ENCODE data around the gene TTBK2. TPM values are rescaled to one million over a fixed set of nuclear protein-coding genes. Genes with fewer than 3 reads are reported as not detected.

TTBK2 gene
- polyA plus RNA-seq, 1 donor from 2014 or later = 15.2 TPM

- no peaks in the 10 kb centered on the region for H3K36me3 ChIP-seq (ENCODE audit: insufficient read depth, low read length)
- no peak overlapping the region for H3K4me2 ChIP-seq (ENCODE audit: low read length)
- H2AFZ ChIP-seq (ENCODE audit: low read depth, low read length) = no peak overlapping the region
- no peaks in the 10 kb centered on the region for H3K9me3 ChIP-seq (ENCODE audit: low read length)
- H3K9ac ChIP-seq (ENCODE audit: low read length) = no peak overlapping the region
- no peaks in the 10 kb centered on the region for H3F3A ChIP-seq (ENCODE audit: insufficient read depth, low read length, poor library complexity, severe bottlenecking)
- H3K27me3 ChIP-seq (ENCODE audit: insufficient read depth, low read depth, low read length) = no peaks in the 10 kb centered on the region
- no peaks in the 10 kb centered on the region for H3K9me2 ChIP-seq (ENCODE audit: insufficient read depth, low read length)
- no peak overlapping the region for H3K4me3 ChIP-seq (ENCODE audit: low read length)
- H3K79me2 ChIP-seq (replicated peaks; ENCODE audit: insufficient read depth, low read length) = no peaks in the 10 kb centered on the region
- no peak for TF ChIP-seq POLR2AphosphoS5 (IDR thresholded peaks at IDR 0.05)
- TF ChIP-seq MXI1 (conservative IDR thresholded peaks at IDR 0.05; ENCODE audit: poor library complexity, severe bottlenecking) = no peak
- no peak for TF ChIP-seq CTCF (IDR thresholded peaks at IDR 0.05; ENCODE audit: poor library complexity, severe bottlenecking)
- TF ChIP-seq EZH2 (IDR thresholded peaks at IDR 0.05; ENCODE audit: borderline replicate concordance, insufficient read depth, low read length, poor library complexity, severe bottlenecking) = no peak
- no peak for TF ChIP-seq TAF1 (IDR thresholded peaks at IDR 0.05; ENCODE audit: low read depth)
- TF ChIP-seq, protein P1, sequence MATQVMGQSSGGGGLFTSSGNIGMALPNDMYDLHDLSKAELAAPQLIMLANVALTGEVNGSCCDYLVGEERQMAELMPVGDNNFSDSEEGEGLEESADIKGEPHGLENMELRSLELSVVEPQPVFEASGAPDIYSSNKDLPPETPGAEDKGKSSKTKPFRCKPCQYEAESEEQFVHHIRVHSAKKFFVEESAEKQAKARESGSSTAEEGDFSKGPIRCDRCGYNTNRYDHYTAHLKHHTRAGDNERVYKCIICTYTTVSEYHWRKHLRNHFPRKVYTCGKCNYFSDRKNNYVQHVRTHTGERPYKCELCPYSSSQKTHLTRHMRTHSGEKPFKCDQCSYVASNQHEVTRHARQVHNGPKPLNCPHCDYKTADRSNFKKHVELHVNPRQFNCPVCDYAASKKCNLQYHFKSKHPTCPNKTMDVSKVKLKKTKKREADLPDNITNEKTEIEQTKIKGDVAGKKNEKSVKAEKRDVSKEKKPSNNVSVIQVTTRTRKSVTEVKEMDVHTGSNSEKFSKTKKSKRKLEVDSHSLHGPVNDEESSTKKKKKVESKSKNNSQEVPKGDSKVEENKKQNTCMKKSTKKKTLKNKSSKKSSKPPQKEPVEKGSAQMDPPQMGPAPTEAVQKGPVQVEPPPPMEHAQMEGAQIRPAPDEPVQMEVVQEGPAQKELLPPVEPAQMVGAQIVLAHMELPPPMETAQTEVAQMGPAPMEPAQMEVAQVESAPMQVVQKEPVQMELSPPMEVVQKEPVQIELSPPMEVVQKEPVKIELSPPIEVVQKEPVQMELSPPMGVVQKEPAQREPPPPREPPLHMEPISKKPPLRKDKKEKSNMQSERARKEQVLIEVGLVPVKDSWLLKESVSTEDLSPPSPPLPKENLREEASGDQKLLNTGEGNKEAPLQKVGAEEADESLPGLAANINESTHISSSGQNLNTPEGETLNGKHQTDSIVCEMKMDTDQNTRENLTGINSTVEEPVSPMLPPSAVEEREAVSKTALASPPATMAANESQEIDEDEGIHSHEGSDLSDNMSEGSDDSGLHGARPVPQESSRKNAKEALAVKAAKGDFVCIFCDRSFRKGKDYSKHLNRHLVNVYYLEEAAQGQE (IDR thresholded peaks at IDR 0.05; ENCODE audit: borderline replicate concordance) = no peak
- no peak for TF ChIP-seq SMC3 (conservative IDR thresholded peaks at IDR 0.05; ENCODE audit: poor library complexity)
- TF ChIP-seq EP300 (conservative IDR thresholded peaks at IDR 0.05; ENCODE audit: poor library complexity, severe bottlenecking) = no peak
- H3K27ac ChIP-seq (ENCODE audit: low read length) = no peak overlapping the region
- no peaks in the 10 kb centered on the region for H4K20me1 ChIP-seq (ENCODE audit: insufficient read depth)
These were observed 119.7 kb downstream of the TTBK2 start for GRCh38 chr15:42800731-42801474.

GRCh38 chr15:42798802-42799201 lies 121.8 kb downstream of the TTBK2 start:
- no peak overlapping the region for H3K9ac ChIP-seq (ENCODE audit: low read length)
- no peaks in the 10 kb centered on the region for H3K36me3 ChIP-seq (ENCODE audit: insufficient read depth, low read length)
- no peak overlapping the region for H3K4me3 ChIP-seq (ENCODE audit: low read length)
- no peaks in the 10 kb centered on the region for H3F3A ChIP-seq (ENCODE audit: insufficient read depth, low read length, poor library complexity, severe bottlenecking)
- H3K27me3 ChIP-seq (ENCODE audit: insufficient read depth, low read depth, low read length) = no peaks in the 10 kb centered on the region
- no peak overlapping the region for H2AFZ ChIP-seq (ENCODE audit: low read depth, low read length)
- H3K9me2 ChIP-seq (ENCODE audit: insufficient read depth, low read length) = no peaks in the 10 kb centered on the region
- H3K9me3 ChIP-seq (ENCODE audit: low read length) = no peaks in the 10 kb centered on the region
- H3K4me2 ChIP-seq (ENCODE audit: low read length) = no peak overlapping the region
- no peaks in the 10 kb centered on the region for H4K20me1 ChIP-seq (ENCODE audit: insufficient read depth)
- no peak overlapping the region for H3K27ac ChIP-seq (ENCODE audit: low read length)
- TF ChIP-seq POLR2AphosphoS5 (IDR thresholded peaks at IDR 0.05) (no peak), MXI1 (conservative IDR thresholded peaks at IDR 0.05; ENCODE audit: poor library complexity, severe bottlenecking) (no peak)
- H3K79me2 ChIP-seq (replicated peaks; ENCODE audit: insufficient read depth, low read length) = no peaks in the 10 kb centered on the region
